Endothelial cell of umbilical vein (primary cell): Measurements from ENCODE around the gene DOP1A.

ENCODE experiments used
- EZH2 ChIP-seq: IDR thresholded peaks from 2 replicates; pipeline ENCODE4 v1.6.1; 2012; ENCODE audit warnings: borderline replicate concordance, low read depth, mild to moderate bottlenecking, moderate library complexity, low read length, inconsistent platforms; ENCODE audit not compliant: severe bottlenecking
- JUN ChIP-seq: IDR thresholded peaks from 2 replicates; pipeline ENCODE4 v1.6.1; 2011; ENCODE audit warnings: borderline replicate concordance, low read depth; ENCODE audit not compliant: insufficient read length, insufficient read depth
- MYC ChIP-seq: IDR thresholded peaks from one replicate; pipeline ENCODE4 v1.6.1; 2011; ENCODE audit warnings: mild to moderate bottlenecking, low read depth, low read length
- POLR2A ChIP-seq: IDR thresholded peaks from 2 replicates; pipeline ENCODE4 v1.6.1; 2012; ENCODE audit warnings: low read depth, mild to moderate bottlenecking, control low read depth, low read length
- POLR2AphosphoS5 ChIP-seq: IDR thresholded peaks from 2 replicates; pipeline ENCODE4 v1.6.1; 2012; ENCODE audit warnings: low read depth, mild to moderate bottlenecking, control low read depth, low read length, moderate library complexity; ENCODE audit not compliant: insufficient read depth
- TF ChIP-seq, protein P1 (sequence below), 2 donors: IDR thresholded peaks; 1 replicate in 1 of 2; 2 replicates in 1 of 2; pipeline ENCODE4 v1.5.1; 2011; ENCODE audit warnings: low read length in 2 of 2, mild to moderate bottlenecking in 2 of 2, moderate library complexity in 2 of 2, control low read depth in 1 of 2, inconsistent platforms in 1 of 2, low read depth in 1 of 2; ENCODE audit not compliant: insufficient read depth in 1 of 2; ENCODE audit errors: extremely low read depth in 1 of 2
- TF ChIP-seq, protein P2 (sequence below): IDR thresholded peaks from 2 replicates; pipeline ENCODE4 v1.6.1; 2011; ENCODE audit not compliant: insufficient read depth, insufficient read length

DNA sequence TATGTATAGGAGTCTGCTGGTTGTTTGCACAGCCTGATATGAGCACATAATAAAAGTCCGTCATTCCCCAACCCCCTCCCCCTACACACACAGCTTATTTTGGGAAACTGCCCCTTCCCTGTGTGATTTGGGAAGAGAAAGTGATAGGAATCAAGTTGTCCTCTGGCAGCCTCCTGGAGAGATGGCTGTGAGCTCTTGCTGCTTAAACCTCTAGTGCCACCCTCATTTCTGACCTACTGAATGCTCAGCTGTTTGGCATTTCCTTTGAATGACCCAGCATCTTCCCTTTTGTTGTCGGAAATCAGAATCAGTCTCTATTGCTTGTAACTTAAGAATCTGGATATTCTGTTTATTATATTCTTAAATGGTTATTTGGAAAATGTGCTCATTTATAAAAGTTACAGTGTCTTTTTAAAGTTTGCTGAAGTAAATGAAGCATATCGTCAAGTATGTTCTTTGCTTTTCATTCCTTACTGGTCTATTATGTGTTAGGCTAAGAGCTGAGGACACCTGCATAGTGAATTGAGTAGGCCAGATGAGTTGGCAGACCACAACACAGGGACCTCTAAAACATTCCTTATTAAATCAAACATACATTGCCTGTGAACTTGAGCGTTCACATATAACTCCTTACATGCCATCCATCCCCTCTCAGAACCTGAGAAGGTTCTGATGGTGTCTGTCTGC, 131.2 kb downstream of the DOP1A start:
- no peak for TF ChIP-seq POLR2AphosphoS5
- no peak for TF ChIP-seq EZH2
- no peak for TF ChIP-seq POLR2A
- TF ChIP-seq, protein P1, sequence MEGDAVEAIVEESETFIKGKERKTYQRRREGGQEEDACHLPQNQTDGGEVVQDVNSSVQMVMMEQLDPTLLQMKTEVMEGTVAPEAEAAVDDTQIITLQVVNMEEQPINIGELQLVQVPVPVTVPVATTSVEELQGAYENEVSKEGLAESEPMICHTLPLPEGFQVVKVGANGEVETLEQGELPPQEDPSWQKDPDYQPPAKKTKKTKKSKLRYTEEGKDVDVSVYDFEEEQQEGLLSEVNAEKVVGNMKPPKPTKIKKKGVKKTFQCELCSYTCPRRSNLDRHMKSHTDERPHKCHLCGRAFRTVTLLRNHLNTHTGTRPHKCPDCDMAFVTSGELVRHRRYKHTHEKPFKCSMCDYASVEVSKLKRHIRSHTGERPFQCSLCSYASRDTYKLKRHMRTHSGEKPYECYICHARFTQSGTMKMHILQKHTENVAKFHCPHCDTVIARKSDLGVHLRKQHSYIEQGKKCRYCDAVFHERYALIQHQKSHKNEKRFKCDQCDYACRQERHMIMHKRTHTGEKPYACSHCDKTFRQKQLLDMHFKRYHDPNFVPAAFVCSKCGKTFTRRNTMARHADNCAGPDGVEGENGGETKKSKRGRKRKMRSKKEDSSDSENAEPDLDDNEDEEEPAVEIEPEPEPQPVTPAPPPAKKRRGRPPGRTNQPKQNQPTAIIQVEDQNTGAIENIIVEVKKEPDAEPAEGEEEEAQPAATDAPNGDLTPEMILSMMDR (IDR thresholded peaks at IDR 0.05; ENCODE audit: extremely low read depth in 1 of 2, insufficient read depth in 1 of 2, low read depth in 1 of 2, low read length in 2 of 2): no peak
- TF ChIP-seq, protein P2, sequence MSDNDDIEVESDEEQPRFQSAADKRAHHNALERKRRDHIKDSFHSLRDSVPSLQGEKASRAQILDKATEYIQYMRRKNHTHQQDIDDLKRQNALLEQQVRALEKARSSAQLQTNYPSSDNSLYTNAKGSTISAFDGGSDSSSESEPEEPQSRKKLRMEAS: no peak
- no peak for TF ChIP-seq MYC
- no peak for TF ChIP-seq JUN
